A673 (cell line): ENCODE measurements around the gene BABAM1.

Source experiments
- EZH2 ChIP-seq: fragments of 200-600 bp; sonication (generic); IDR thresholded peaks from 2 replicates; pipeline ENCODE4 v1.6.1; 2017; ENCODE audit warnings: borderline replicate concordance, low read depth, mild to moderate bottlenecking, mixed read lengths, antibody characterized with exemption, low read length; ENCODE audit not compliant: poor library complexity, severe bottlenecking
- TF ChIP-seq, protein P1 (sequence below): fragments of 300-800, 200-600 bp; sonication (generic); conservative IDR thresholded peaks from 2 replicates; pipeline ENCODE4 v1.5.1; 2017; ENCODE audit warnings: low read depth, mild to moderate bottlenecking, antibody characterized with exemption, low read length, moderate library complexity, mixed read lengths

DNA sequence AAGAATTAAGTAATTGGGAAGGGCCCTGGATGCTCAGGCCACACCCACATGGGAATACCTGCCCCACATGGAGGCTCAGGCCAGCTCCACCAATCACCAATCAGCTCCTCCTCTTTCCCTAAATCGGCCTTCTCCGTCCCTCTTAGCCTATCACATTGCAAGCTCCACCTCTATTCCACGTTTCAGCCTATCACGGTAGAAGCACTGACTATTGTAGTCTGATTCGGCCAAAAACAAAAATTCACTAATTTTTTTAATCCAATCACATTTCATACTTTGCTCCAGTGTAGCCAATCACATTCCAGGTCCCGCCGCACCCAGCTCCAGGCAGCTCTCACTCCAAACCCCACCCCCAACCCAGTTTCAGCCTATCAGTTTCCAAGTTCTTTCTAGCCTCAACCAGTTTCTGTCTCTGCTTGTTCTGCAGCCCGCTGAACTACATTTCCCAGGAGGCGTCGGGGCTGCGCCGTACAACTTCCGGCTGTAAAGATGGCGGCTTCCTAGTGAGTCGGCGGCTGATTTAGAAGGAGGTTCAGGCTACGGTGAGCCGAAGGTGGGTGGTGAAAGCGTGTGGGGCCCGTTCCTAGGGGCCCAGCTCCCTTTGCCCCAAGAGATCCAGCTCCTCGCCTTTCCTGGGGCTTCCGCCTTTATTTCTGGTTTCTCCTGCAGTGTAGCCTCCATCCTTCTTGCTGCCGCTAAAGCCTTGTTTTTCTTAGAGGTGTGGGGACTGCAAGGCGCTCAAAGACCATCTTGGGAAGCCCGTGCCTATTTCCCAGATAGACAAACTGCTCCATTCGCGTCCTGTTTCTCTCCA is at the start of gene BABAM1:
- TF ChIP-seq, protein P1, sequence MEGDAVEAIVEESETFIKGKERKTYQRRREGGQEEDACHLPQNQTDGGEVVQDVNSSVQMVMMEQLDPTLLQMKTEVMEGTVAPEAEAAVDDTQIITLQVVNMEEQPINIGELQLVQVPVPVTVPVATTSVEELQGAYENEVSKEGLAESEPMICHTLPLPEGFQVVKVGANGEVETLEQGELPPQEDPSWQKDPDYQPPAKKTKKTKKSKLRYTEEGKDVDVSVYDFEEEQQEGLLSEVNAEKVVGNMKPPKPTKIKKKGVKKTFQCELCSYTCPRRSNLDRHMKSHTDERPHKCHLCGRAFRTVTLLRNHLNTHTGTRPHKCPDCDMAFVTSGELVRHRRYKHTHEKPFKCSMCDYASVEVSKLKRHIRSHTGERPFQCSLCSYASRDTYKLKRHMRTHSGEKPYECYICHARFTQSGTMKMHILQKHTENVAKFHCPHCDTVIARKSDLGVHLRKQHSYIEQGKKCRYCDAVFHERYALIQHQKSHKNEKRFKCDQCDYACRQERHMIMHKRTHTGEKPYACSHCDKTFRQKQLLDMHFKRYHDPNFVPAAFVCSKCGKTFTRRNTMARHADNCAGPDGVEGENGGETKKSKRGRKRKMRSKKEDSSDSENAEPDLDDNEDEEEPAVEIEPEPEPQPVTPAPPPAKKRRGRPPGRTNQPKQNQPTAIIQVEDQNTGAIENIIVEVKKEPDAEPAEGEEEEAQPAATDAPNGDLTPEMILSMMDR = no peak
- TF ChIP-seq EZH2 = no peak
